HG02678 (cell line): ENCODE data around the gene BIK.
"Not testable (repeated sequence)": the region's sequence is repeated elsewhere in the genome, so short reads cannot be mapped to it uniquely, and the experiment has no call there.

Experiments used
- ATAC-seq: cut with Tn5 transposase; IDR thresholded peaks from one replicate; pipeline ENCODE4 v1.9.1; 2021; ENCODE audit warnings: mild to moderate bottlenecking, moderate library complexity; ENCODE audit not compliant: unreplicated experiment

The BIK gene

GRCh38 chr22:43133401-43133800, 22.9 kb downstream of the BIK start:
- no peak for ATAC-seq

- no peak for ATAC-seq
These were observed 24.0 kb downstream of the BIK start for GRCh38 chr22:43134553-43134952.

- no peak for ATAC-seq
These were observed 25.0 kb downstream of the BIK start for GRCh38 chr22:43135565-43135964.

- no peak for ATAC-seq
These were observed 25.7 kb downstream of the BIK start for GRCh38 chr22:43136255-43136654.

GRCh38 chr22:43136801-43137200, 26.3 kb downstream of the BIK start:
- ATAC-seq = no peak

GRCh38 chr22:43142880-43143562, 32.5 kb downstream of the BIK start, which contains the start of gene MCAT:
TSS of gene MCAT (minus strand) at chr22:43143398. CDS start at chr22:43143348, 50 bp downstream.
- peak; percentile 81 for ATAC-seq

GRCh38 chr22:43144949-43145348, 34.4 kb downstream of the BIK start:
- ATAC-seq = no peak

- ATAC-seq = not testable (repeated sequence)
These were observed 34.8 kb downstream of the BIK start for GRCh38 chr22:43145371-43145770.

GRCh38 chr22:43146332-43146731, 35.8 kb downstream of the BIK start:
- ATAC-seq = not testable (repeated sequence)

GRCh38 chr22:43147821-43148220, 37.3 kb downstream of the BIK start:
- no peak for ATAC-seq

GRCh38 chr22:43148581-43148980, 38.0 kb downstream of the BIK start:
- ATAC-seq = no peak

- no peak for ATAC-seq
These were observed 40.2 kb downstream of the BIK start for GRCh38 chr22:43150731-43151206.

GRCh38 chr22:43151251-43152002, 40.9 kb downstream of the BIK start, which contains the start of gene TSPO:
TSS of gene TSPO (plus strand) at chr22:43151559. CDS start at chr22:43159239, 7,680 bp downstream.
- ATAC-seq = peak; percentile 38

GRCh38 chr22:43152003-43152356, 41.4 kb downstream of the BIK start:
- ATAC-seq = peak; percentile 14

- peak; percentile 24 for ATAC-seq
These were observed 42.0 kb downstream of the BIK start for GRCh38 chr22:43152357-43153071.

- no peak for ATAC-seq
These were observed 43.3 kb downstream of the BIK start for GRCh38 chr22:43153899-43154298.

GRCh38 chr22:43154887-43155536, 44.5 kb downstream of the BIK start:
- no peak for ATAC-seq

GRCh38 chr22:43155789-43156188, 45.2 kb downstream of the BIK start:
- ATAC-seq = no peak

- no peak for ATAC-seq
These were observed 45.9 kb downstream of the BIK start for GRCh38 chr22:43156413-43156812.

GRCh38 chr22:43157874-43158546, 47.5 kb downstream of the BIK start:
- ATAC-seq = no peak
